ENCODE measurements around the gene NPIPB6.

- TF ChIP-seq CTCF (IDR thresholded peaks at IDR 0.05) = no peak
- TF ChIP-seq EZH2 (IDR thresholded peaks at IDR 0.05; ENCODE audit: borderline replicate concordance, insufficient read depth, low read depth, low read length, poor library complexity, severe bottlenecking) = no peak
Measured at GRCh38 chr16:28295276-28295675, 68.0 kb downstream of the NPIPB6 start.

Measured in B cell (primary cell).